PFSK-1 (cell line): ENCODE data around the gene SNX18.

Experiments
- FOXP2 ChIP-seq: optimal IDR thresholded peaks from 2 replicates; pipeline ENCODE3; 2011; ENCODE audit warnings: borderline replicate concordance, control low read depth, inconsistent platforms; ENCODE audit not compliant: insufficient read depth; ENCODE audit errors: extremely low read length, extremely low read depth
- POLR2AphosphoS5 ChIP-seq: IDR thresholded peaks from 2 replicates; pipeline ENCODE4 v1.6.1; 2012; ENCODE audit warnings: low read depth, mild to moderate bottlenecking, control low read depth, low read length, moderate library complexity
- TAF1 ChIP-seq: IDR thresholded peaks from 2 replicates; pipeline ENCODE4 v1.6.1; 2012; ENCODE audit warnings: low read length, control low read depth, borderline replicate concordance; ENCODE audit not compliant: insufficient read depth
- TF ChIP-seq, protein P1 (sequence below), 2 experiments: IDR thresholded peaks; 2 replicates each; pipeline versions ENCODE4 v1.6.1 to v1.8.0; 2011 to 2012; ENCODE audit warnings: low read depth in 2 of 2, low read length in 2 of 2, control low read depth in 1 of 2, inconsistent platforms in 1 of 2, mild to moderate bottlenecking in 1 of 2, moderate library complexity in 1 of 2; ENCODE audit not compliant: insufficient read depth in 1 of 2

DNA sequence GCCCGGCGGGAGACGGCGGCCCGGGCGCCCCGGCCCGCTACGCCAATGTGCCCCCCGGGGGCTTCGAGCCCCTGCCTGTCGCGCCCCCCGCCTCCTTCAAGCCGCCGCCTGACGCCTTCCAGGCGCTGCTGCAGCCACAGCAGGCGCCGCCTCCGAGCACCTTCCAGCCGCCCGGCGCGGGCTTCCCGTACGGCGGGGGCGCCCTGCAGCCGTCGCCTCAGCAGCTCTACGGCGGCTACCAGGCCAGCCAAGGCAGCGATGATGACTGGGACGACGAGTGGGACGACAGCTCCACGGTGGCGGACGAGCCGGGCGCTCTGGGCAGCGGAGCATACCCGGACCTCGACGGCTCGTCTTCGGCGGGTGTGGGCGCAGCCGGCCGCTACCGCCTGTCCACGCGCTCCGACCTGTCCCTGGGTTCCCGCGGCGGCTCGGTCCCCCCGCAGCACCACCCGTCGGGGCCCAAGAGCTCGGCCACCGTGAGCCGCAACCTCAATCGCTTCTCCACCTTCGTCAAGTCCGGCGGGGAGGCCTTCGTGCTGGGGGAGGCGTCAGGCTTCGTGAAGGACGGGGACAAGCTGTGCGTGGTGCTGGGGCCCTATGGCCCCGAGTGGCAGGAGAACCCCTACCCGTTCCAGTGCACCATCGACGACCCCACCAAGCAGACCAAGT is 723 bp downstream of the SNX18 start:
- TF ChIP-seq POLR2AphosphoS5 (no peak), TAF1 (no peak), FOXP2 (peak; percentile 26)
- TF ChIP-seq, protein P1, sequence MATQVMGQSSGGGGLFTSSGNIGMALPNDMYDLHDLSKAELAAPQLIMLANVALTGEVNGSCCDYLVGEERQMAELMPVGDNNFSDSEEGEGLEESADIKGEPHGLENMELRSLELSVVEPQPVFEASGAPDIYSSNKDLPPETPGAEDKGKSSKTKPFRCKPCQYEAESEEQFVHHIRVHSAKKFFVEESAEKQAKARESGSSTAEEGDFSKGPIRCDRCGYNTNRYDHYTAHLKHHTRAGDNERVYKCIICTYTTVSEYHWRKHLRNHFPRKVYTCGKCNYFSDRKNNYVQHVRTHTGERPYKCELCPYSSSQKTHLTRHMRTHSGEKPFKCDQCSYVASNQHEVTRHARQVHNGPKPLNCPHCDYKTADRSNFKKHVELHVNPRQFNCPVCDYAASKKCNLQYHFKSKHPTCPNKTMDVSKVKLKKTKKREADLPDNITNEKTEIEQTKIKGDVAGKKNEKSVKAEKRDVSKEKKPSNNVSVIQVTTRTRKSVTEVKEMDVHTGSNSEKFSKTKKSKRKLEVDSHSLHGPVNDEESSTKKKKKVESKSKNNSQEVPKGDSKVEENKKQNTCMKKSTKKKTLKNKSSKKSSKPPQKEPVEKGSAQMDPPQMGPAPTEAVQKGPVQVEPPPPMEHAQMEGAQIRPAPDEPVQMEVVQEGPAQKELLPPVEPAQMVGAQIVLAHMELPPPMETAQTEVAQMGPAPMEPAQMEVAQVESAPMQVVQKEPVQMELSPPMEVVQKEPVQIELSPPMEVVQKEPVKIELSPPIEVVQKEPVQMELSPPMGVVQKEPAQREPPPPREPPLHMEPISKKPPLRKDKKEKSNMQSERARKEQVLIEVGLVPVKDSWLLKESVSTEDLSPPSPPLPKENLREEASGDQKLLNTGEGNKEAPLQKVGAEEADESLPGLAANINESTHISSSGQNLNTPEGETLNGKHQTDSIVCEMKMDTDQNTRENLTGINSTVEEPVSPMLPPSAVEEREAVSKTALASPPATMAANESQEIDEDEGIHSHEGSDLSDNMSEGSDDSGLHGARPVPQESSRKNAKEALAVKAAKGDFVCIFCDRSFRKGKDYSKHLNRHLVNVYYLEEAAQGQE (IDR thresholded peaks at IDR 0.05; ENCODE audit: insufficient read depth in 1 of 2, low read depth in 2 of 2, low read length in 2 of 2), result no peak
